ENCODE results near the gene SLC24A4.

DNA sequence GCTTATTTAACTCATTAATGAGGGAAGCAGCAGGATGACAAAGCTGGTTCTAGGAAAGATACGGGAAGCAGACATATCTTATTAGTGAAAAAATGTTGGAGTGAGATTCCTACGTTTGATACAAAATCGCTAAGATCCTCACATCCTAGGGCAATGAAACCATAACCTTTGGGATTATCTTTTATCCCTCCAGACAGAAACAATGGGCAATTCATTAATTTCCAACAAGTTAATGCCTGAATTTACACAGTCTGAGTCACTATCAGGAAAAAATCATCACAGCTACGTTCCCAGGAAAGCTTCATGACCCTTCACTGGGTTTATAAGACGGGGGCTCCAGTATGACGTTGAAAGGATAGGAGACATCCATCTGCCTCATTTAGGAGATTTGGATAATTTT, 45.0 kb downstream of the SLC24A4 start:
- TF ChIP-seq, protein P1, sequence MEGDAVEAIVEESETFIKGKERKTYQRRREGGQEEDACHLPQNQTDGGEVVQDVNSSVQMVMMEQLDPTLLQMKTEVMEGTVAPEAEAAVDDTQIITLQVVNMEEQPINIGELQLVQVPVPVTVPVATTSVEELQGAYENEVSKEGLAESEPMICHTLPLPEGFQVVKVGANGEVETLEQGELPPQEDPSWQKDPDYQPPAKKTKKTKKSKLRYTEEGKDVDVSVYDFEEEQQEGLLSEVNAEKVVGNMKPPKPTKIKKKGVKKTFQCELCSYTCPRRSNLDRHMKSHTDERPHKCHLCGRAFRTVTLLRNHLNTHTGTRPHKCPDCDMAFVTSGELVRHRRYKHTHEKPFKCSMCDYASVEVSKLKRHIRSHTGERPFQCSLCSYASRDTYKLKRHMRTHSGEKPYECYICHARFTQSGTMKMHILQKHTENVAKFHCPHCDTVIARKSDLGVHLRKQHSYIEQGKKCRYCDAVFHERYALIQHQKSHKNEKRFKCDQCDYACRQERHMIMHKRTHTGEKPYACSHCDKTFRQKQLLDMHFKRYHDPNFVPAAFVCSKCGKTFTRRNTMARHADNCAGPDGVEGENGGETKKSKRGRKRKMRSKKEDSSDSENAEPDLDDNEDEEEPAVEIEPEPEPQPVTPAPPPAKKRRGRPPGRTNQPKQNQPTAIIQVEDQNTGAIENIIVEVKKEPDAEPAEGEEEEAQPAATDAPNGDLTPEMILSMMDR (IDR thresholded peaks at IDR 0.05; ENCODE audit: poor library complexity), result no peak
- no peak for TF ChIP-seq EZH2phosphoT487 (IDR thresholded peaks at IDR 0.05; ENCODE audit: low read depth, severe bottlenecking, unreplicated experiment)

All from hepatocyte (in vitro differentiated cells).